GM21360 (cell line): ENCODE data around the gene SEMA5B.

Experiments used
- ATAC-seq: cut with Tn5 transposase; IDR thresholded peaks from one replicate; pipeline ENCODE4 v1.9.1; 2021; ENCODE audit warnings: mild to moderate bottlenecking, moderate library complexity; ENCODE audit not compliant: unreplicated experiment

The SEMA5B gene

GRCh38 chr3:123055352-123055751, 27.8 kb upstream of the SEMA5B start:
- no peak for ATAC-seq

GRCh38 chr3:123054931-123055330, 27.4 kb upstream of the SEMA5B start:
- ATAC-seq: no peak

GRCh38 chr3:123054109-123054778, 26.7 kb upstream of the SEMA5B start:
- ATAC-seq: no peak

GRCh38 chr3:123053107-123053506, 25.5 kb upstream of the SEMA5B start:
- no peak for ATAC-seq

- no peak for ATAC-seq
Observed at GRCh38 chr3:123050666-123051065, 23.1 kb upstream of the SEMA5B start.

- no peak for ATAC-seq
Observed at GRCh38 chr3:123048480-123049237, 21.1 kb upstream of the SEMA5B start.

- ATAC-seq: no peak
Observed at GRCh38 chr3:123047062-123047319, 19.4 kb upstream of the SEMA5B start.

GRCh38 chr3:123046262-123047061, 18.9 kb upstream of the SEMA5B start:
- ATAC-seq: no peak

- no peak for ATAC-seq
Observed at GRCh38 chr3:123044981-123045763, 17.6 kb upstream of the SEMA5B start.

- no peak for ATAC-seq
Observed at GRCh38 chr3:123042413-123042812, 14.8 kb upstream of the SEMA5B start.

- ATAC-seq: no peak
Observed at GRCh38 chr3:123039178-123039577, 11.6 kb upstream of the SEMA5B start.

GRCh38 chr3:123038751-123039150, 11.2 kb upstream of the SEMA5B start:
- no peak for ATAC-seq

GRCh38 chr3:123037015-123037375, 9.4 kb upstream of the SEMA5B start:
- no peak for ATAC-seq

GRCh38 chr3:123036352-123037014, 8.9 kb upstream of the SEMA5B start:
- no peak for ATAC-seq

GRCh38 chr3:123034996-123035395, 7.4 kb upstream of the SEMA5B start:
- no peak for ATAC-seq

- ATAC-seq: no peak
Observed at GRCh38 chr3:123034120-123034519, 6.6 kb upstream of the SEMA5B start.

- ATAC-seq: no peak
Observed at GRCh38 chr3:123032057-123032456, 4.5 kb upstream of the SEMA5B start.

- no peak for ATAC-seq
Observed at GRCh38 chr3:123031051-123031450, 3.5 kb upstream of the SEMA5B start.

- ATAC-seq: no peak
Observed at GRCh38 chr3:123028233-123028828, 768 bp upstream of the SEMA5B start.

GRCh38 chr3:123026565-123027291, 835 bp downstream of the SEMA5B start:
- ATAC-seq: no peak
